OCI-LY3 (cell line): ENCODE data around the gene ARG2.

Experiments used
- H2AFZ ChIP-seq: fragments of 200-600, 300-600 bp; shearing (Covaris generic); 2 replicates; pipeline ENCODE4 v1.6.0; 2014; ENCODE audit warnings: antibody characterized with exemption, low read depth, low read length
- H3K27ac ChIP-seq: fragments of 200-600, 300-600 bp; sonication (generic); 2 replicates; pipeline ENCODE4 v1.5.1; 2014; ENCODE audit warnings: mild to moderate bottlenecking, low read length, moderate library complexity, mixed read lengths
- H3K27me3 ChIP-seq: fragments of 200-600, 300-600 bp; sonication (generic); 2 replicates; pipeline ENCODE4 v1.6.1; 2014; ENCODE audit warnings: low read depth, low read length, mixed read lengths
- H3K36me3 ChIP-seq: fragments of 200-600, 300-600 bp; sonication (generic); replicated peaks from 2 replicates; pipeline ENCODE3; 2014; ENCODE audit warnings: low read depth, low read length, mixed read lengths
- H3K4me1 ChIP-seq: fragments of 300-600, 200-600 bp; sonication (generic); 2 replicates; pipeline ENCODE4 v1.6.1; 2014; ENCODE audit warnings: low read length, mixed read lengths
- H3K4me2 ChIP-seq: fragments of 200-600, 300-600 bp; sonication (generic); 2 replicates; pipeline ENCODE4 v1.6.1; 2014; ENCODE audit warnings: low read length, mixed read lengths
- H3K4me3 ChIP-seq: fragments of 300-600, 200-600 bp; sonication (generic); 2 replicates; pipeline ENCODE4 v1.5.1; 2014; ENCODE audit warnings: antibody characterized with exemption, mild to moderate bottlenecking, low read length, moderate library complexity
- H3K79me2 ChIP-seq: fragments of 300-600, 200-600 bp; shearing (Covaris generic); 2 replicates; pipeline ENCODE4 v1.6.1; 2014; ENCODE audit warnings: mild to moderate bottlenecking, low read length, mixed read lengths
- H3K9ac ChIP-seq: fragments of 300-600, 200-600 bp; shearing (Covaris generic); 2 replicates; pipeline ENCODE4 v1.6.0; 2014; ENCODE audit warnings: mild to moderate bottlenecking, low read length, moderate library complexity
- H3K9me3 ChIP-seq: fragments of 200-600, 300-600 bp; shearing (Covaris generic); 2 replicates; pipeline ENCODE4 v1.6.1; 2014; ENCODE audit warnings: low read length, mixed read lengths; ENCODE audit not compliant: insufficient read depth
- H4K20me1 ChIP-seq: fragments of 200-600, 300-600 bp; sonication (generic); 2 replicates; pipeline ENCODE4 v1.6.1; 2016; ENCODE audit warnings: low read length, mixed read lengths; ENCODE audit not compliant: insufficient read depth
- EZH2phosphoT487 ChIP-seq: fragments of 200-600 bp; shearing (Covaris generic); IDR thresholded peaks from 2 replicates; pipeline ENCODE4 v1.6.1; 2018; ENCODE audit warnings: antibody characterized with exemption, mixed run types, low read depth
- TF ChIP-seq, protein P1 (sequence below): fragments of 200-600, 300-600 bp; sonication (generic); IDR thresholded peaks from 2 replicates; pipeline ENCODE4 v1.5.1; 2014; ENCODE audit warnings: antibody characterized with exemption, low read length, low read depth

Gene ARG2

DNA sequence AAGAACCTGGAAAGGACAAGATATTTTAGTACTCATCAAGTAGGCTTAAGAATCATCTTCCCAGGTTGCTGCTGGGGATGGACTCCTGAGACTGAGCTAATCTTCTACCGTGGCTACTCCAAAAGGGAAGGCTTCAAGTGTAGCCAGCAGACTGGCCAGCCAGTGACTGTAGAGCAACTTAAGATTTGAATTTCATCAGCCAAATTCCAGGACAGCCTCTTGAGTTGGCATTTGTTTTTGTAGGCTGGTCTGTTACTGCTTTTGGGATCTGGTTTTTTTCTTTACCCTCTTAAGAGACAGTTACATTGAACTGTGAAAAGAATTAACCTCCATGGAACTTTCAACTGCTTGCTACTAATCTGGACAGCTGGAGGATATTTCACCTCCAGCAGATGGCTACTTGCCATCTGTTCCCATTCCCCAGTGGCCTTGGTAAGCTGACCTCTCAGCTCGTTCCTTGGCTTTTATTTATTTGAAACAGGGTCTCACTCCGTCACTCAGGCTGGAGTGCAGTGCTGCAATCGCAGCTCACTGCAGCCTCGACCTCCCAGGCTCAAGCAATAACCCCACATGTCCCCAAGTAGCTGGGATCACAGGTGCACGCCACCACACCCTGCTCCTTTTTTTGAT lies 34.0 kb downstream of the ARG2 start:
- peaks cover 16% of the 10 kb centered on the region for H3K4me1 ChIP-seq
- TF ChIP-seq, protein P1, sequence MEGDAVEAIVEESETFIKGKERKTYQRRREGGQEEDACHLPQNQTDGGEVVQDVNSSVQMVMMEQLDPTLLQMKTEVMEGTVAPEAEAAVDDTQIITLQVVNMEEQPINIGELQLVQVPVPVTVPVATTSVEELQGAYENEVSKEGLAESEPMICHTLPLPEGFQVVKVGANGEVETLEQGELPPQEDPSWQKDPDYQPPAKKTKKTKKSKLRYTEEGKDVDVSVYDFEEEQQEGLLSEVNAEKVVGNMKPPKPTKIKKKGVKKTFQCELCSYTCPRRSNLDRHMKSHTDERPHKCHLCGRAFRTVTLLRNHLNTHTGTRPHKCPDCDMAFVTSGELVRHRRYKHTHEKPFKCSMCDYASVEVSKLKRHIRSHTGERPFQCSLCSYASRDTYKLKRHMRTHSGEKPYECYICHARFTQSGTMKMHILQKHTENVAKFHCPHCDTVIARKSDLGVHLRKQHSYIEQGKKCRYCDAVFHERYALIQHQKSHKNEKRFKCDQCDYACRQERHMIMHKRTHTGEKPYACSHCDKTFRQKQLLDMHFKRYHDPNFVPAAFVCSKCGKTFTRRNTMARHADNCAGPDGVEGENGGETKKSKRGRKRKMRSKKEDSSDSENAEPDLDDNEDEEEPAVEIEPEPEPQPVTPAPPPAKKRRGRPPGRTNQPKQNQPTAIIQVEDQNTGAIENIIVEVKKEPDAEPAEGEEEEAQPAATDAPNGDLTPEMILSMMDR, result no peak
- TF ChIP-seq EZH2phosphoT487, result no peak
- peaks cover 42% of the 10 kb centered on the region for H3K36me3 ChIP-seq
- H2AFZ ChIP-seq, result no peak overlapping the region
- no peak overlapping the region for H3K4me3 ChIP-seq
- H4K20me1 ChIP-seq, result no peaks in the 10 kb centered on the region
- no peak overlapping the region for H3K27ac ChIP-seq
- H3K9ac ChIP-seq, result no peak overlapping the region
- H3K9me3 ChIP-seq, result no peaks in the 10 kb centered on the region
- H3K27me3 ChIP-seq, result no peaks in the 10 kb centered on the region
- no peaks in the 10 kb centered on the region for H3K79me2 ChIP-seq
- no peak overlapping the region for H3K4me2 ChIP-seq

DNA sequence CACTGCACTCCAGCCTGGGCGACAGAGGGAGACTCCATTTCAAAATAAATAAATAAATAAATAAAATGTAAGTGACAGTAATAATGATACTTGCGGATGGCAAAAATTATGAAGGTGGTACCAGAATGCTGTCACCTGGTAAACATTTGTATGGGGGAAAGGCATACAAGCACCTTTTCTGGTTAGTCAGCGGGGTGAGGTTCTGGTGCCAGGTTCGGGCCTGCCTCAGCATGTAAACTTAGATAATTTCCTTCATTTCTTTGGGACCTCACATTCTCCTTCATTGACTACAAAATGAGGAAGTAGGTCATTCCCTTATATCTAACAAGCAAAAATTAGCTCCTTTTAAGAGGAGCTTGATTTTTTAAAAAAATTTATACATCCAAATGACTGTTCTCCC lies 43.9 kb downstream of the ARG2 start:
- H2AFZ ChIP-seq, result no peak overlapping the region
- H3K36me3 ChIP-seq, result peaks cover 5% of the 10 kb centered on the region
- H3K4me1 ChIP-seq, result peaks cover 8% of the 10 kb centered on the region
- H3K9ac ChIP-seq, result no peak overlapping the region
- H3K9me3 ChIP-seq, result no peaks in the 10 kb centered on the region
- no peaks in the 10 kb centered on the region for H3K27me3 ChIP-seq
- H4K20me1 ChIP-seq, result peaks cover 11% of the 10 kb centered on the region; the same call in 1 of the 2 replicates
- no peak overlapping the region for H3K27ac ChIP-seq
- TF ChIP-seq EZH2phosphoT487, result no peak
- TF ChIP-seq, protein P1, result no peak
- H3K4me3 ChIP-seq, result no peak overlapping the region
- no peak overlapping the region for H3K4me2 ChIP-seq
- peaks cover 18% of the 10 kb centered on the region for H3K79me2 ChIP-seq

DNA sequence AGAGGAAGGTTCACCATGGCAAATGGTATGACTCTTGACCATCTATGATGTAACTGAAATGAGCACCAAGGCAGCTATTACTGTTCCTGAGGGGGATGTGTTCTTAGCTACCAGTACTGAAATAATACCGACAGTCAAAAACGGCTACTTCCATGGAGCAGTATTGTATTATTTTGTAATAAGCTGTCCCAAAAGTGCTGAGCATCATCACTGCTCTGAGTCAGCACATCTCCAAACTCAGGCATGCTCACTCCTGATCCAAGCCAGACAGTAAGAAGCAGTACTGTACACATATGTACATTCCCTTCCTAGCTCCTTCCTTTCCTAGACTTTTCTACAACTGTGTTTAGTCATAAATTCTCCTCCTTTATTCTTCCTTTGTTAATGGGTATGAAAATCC lies 46.1 kb downstream of the ARG2 start:
- Histone ChIP-seq H3K79me2 (peaks cover 18% of the 10 kb centered on the region), H3K4me1 (peaks cover 10% of the 10 kb centered on the region)

DNA sequence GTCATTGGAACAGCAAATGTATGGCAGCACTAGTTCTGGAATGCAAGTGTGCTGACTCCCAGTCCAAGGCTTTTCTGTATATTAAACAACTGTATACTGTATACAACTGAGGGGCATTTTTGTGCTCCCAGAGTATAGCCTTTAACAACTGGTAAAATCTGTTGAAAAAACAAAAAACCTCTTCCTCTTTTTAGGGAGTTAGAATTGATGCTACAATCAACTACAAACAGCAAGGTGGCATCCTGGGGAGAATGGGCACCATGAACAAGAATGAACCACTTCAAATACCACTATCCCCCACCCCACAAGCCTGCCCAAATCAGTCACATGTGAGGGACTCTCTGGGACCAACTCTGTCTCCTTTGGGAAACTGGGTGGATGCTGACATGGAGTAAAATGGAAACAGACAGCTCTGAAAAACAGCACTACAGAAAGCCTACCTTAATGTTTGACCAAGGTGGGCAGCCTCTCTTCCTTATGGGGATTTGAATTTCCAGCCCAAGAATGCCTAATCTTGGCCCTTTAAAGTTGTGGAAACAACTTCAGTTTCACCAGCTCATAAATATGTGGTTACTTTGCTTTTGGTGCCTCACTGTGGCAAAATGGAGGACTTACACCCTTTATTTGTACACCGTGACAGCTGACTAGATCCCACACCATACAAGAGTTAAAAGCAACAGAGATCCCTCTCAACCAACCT lies 47.2 kb downstream of the ARG2 start:
- TF ChIP-seq, protein P1, result peak; percentile 69
- no peak for TF ChIP-seq EZH2phosphoT487
- no peak overlapping the region for H3K4me2 ChIP-seq
- H3K9me3 ChIP-seq, result no peaks in the 10 kb centered on the region
- H4K20me1 ChIP-seq, result peaks cover 11% of the 10 kb centered on the region; the same call in 1 of the 2 replicates
- peaks cover 18% of the 10 kb centered on the region for H3K79me2 ChIP-seq
- H3K9ac ChIP-seq, result no peak overlapping the region
- H3K27me3 ChIP-seq, result no peaks in the 10 kb centered on the region
- no peak overlapping the region for H3K4me3 ChIP-seq
- no peaks in the 10 kb centered on the region for H3K36me3 ChIP-seq
- H3K27ac ChIP-seq, result no peak overlapping the region
- no peak overlapping the region for H2AFZ ChIP-seq
- peaks cover 10% of the 10 kb centered on the region for H3K4me1 ChIP-seq

More for the DNA sequence above, 46.1 kb downstream of the ARG2 start:
- Histone ChIP-seq H3K4me2 (no peak overlapping the region), H3K36me3 (no peaks in the 10 kb centered on the region), H3K27me3 (no peaks in the 10 kb centered on the region), H2AFZ (no peak overlapping the region), H3K9ac (no peak overlapping the region), H3K4me3 (no peak overlapping the region), H3K9me3 (no peaks in the 10 kb centered on the region), H3K27ac (no peak overlapping the region), H4K20me1 (peaks cover 11% of the 10 kb centered on the region; the same call in 1 of the 2 replicates)
- TF ChIP-seq, protein P1, result no peak
- TF ChIP-seq EZH2phosphoT487, result no peak
